ENCODE data around the gene DPP4. TPM values are rescaled to one million over a fixed set of nuclear protein-coding genes. Genes with fewer than 3 reads are reported as not detected.

Gene DPP4
- total RNA-seq, 1 donor from 2014 or later, result 0.49 TPM

- no peaks in the 10 kb centered on the region for H4K20me1 ChIP-seq (ENCODE audit: low read depth)
- Mint-ChIP-seq H3K27ac (no peak overlapping the region), H3K36me3 (no peaks in the 10 kb centered on the region), H3K4me1 (peaks cover 21% of the 10 kb centered on the region), H3K4me3 (no peak overlapping the region), H3K27me3 (ENCODE audit: insufficient read depth, low read depth) (peaks cover 17% of the 10 kb centered on the region), H3K9me3 (no peaks in the 10 kb centered on the region)
- no peak for DNase-seq (ENCODE audit: low spot score)
- H3K9ac ChIP-seq, result no peak overlapping the region
- no peaks in the 10 kb centered on the region for H3K36me3 ChIP-seq
- H3K4me3 ChIP-seq, result no peak overlapping the region
- no peak overlapping the region for H3K4me2 ChIP-seq
- H2AFZ ChIP-seq (replicated peaks), result no peak overlapping the region
- H3K4me1 ChIP-seq, result peaks cover 16% of the 10 kb centered on the region
- no peak overlapping the region for H3K27ac ChIP-seq
- no peaks in the 10 kb centered on the region for H3K79me2 ChIP-seq (ENCODE audit: low read depth)
- H3F3A ChIP-seq (ENCODE audit: low read depth), result peaks cover 8% of the 10 kb centered on the region
- H3K27me3 ChIP-seq, result peaks cover 53% of the 10 kb centered on the region
- TF ChIP-seq EZH2phosphoT487 (IDR thresholded peaks at IDR 0.05) (no peak), CTCF (IDR thresholded peaks at IDR 0.05) (no peak), EZH2 (IDR thresholded peaks at IDR 0.05) (no peak)
- no peaks in the 10 kb centered on the region for H3K9me3 ChIP-seq (ENCODE audit: low read depth)
Observed at GRCh38 chr2:162072181-162072702, 1.8 kb downstream of the DPP4 start.

GRCh38 chr2:162071001-162071400 lies 3.0 kb downstream of the DPP4 start:
- Histone ChIP-seq H4K20me1 (ENCODE audit: low read depth) (no peaks in the 10 kb centered on the region), H2AFZ (replicated peaks) (no peak overlapping the region), H3K27ac (no peak overlapping the region), H3K4me2 (no peak overlapping the region), H3K9ac (no peak overlapping the region), H3K79me2 (ENCODE audit: low read depth) (no peaks in the 10 kb centered on the region), H3K36me3 (no peaks in the 10 kb centered on the region), H3F3A (ENCODE audit: low read depth) (peaks cover 8% of the 10 kb centered on the region), H3K9me3 (ENCODE audit: low read depth) (no peaks in the 10 kb centered on the region), H3K4me1 (peaks cover 16% of the 10 kb centered on the region), H3K27me3 (peaks cover 53% of the 10 kb centered on the region), H3K4me3 (no peak overlapping the region)
- Mint-ChIP-seq H3K4me3 (no peak overlapping the region), H3K9me3 (no peaks in the 10 kb centered on the region), H3K36me3 (no peaks in the 10 kb centered on the region), H3K4me1 (peaks cover 26% of the 10 kb centered on the region), H3K27me3 (ENCODE audit: insufficient read depth, low read depth) (peaks cover 15% of the 10 kb centered on the region), H3K27ac (no peak overlapping the region)
- no peak for DNase-seq (ENCODE audit: low spot score)
- TF ChIP-seq CTCF (IDR thresholded peaks at IDR 0.05) (no peak), EZH2phosphoT487 (IDR thresholded peaks at IDR 0.05) (no peak), EZH2 (IDR thresholded peaks at IDR 0.05) (no peak)

GRCh38 chr2:162070228-162070936 lies 3.6 kb downstream of the DPP4 start:
- Histone ChIP-seq H3K4me1 (peaks cover 16% of the 10 kb centered on the region), H3K9ac (no peak overlapping the region), H3K4me2 (no peak overlapping the region), H4K20me1 (ENCODE audit: low read depth) (no peaks in the 10 kb centered on the region), H3K36me3 (no peaks in the 10 kb centered on the region), H3K27me3 (peaks cover 50% of the 10 kb centered on the region), H2AFZ (replicated peaks) (no peak overlapping the region), H3F3A (ENCODE audit: low read depth) (peaks cover 8% of the 10 kb centered on the region), H3K27ac (no peak overlapping the region), H3K9me3 (ENCODE audit: low read depth) (no peaks in the 10 kb centered on the region), H3K4me3 (no peak overlapping the region), H3K79me2 (ENCODE audit: low read depth) (no peaks in the 10 kb centered on the region)
- TF ChIP-seq EZH2phosphoT487 (IDR thresholded peaks at IDR 0.05), result no peak
- TF ChIP-seq CTCF (IDR thresholded peaks at IDR 0.05), result no peak
- TF ChIP-seq EZH2 (IDR thresholded peaks at IDR 0.05), result no peak
- Mint-ChIP-seq H3K27ac (no peak overlapping the region), H3K9me3 (no peaks in the 10 kb centered on the region), H3K36me3 (no peaks in the 10 kb centered on the region), H3K4me1 (peaks cover 22% of the 10 kb centered on the region), H3K4me3 (no peak overlapping the region), H3K27me3 (ENCODE audit: insufficient read depth, low read depth) (peaks cover 14% of the 10 kb centered on the region)
- no peak for DNase-seq (ENCODE audit: low spot score)

Measured in neural progenitor cell (in vitro differentiated cells).